ENCODE results near the gene TRAF5.

The TRAF5 gene

DNA sequence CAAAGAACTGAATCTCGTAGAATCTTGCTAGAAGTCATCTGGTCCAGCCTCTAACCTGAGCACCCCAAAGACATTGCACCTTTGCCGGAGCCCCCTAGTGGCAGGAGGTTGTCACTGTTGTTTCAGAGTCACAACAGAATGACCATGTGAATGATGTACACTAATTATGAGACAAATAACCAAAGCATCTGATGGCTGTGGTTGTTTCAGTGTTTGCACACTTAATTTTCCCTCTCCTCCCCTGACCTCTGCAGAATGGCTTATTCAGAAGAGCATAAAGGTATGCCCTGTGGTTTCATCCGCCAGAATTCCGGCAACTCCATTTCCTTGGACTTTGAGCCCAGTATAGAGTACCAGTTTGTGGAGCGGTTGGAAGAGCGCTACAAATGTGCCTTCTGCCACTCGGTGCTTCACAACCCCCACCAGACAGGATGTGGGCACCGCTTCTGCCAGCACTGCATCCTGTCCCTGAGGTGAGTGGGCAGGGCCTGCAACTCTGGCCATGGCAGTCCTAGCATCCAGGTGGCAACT lies 26.4 kb downstream of the TRAF5 start:
- no peak for DNase-seq (ENCODE audit: low read depth)
- H3K4me3 ChIP-seq (replicated peaks; ENCODE audit: low read depth, low read length): no peak overlapping the region
- TF ChIP-seq, protein P1, sequence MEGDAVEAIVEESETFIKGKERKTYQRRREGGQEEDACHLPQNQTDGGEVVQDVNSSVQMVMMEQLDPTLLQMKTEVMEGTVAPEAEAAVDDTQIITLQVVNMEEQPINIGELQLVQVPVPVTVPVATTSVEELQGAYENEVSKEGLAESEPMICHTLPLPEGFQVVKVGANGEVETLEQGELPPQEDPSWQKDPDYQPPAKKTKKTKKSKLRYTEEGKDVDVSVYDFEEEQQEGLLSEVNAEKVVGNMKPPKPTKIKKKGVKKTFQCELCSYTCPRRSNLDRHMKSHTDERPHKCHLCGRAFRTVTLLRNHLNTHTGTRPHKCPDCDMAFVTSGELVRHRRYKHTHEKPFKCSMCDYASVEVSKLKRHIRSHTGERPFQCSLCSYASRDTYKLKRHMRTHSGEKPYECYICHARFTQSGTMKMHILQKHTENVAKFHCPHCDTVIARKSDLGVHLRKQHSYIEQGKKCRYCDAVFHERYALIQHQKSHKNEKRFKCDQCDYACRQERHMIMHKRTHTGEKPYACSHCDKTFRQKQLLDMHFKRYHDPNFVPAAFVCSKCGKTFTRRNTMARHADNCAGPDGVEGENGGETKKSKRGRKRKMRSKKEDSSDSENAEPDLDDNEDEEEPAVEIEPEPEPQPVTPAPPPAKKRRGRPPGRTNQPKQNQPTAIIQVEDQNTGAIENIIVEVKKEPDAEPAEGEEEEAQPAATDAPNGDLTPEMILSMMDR (IDR thresholded peaks at IDR 0.05; ENCODE audit: low read length, missing control alignments): peak; percentile 74

DNA sequence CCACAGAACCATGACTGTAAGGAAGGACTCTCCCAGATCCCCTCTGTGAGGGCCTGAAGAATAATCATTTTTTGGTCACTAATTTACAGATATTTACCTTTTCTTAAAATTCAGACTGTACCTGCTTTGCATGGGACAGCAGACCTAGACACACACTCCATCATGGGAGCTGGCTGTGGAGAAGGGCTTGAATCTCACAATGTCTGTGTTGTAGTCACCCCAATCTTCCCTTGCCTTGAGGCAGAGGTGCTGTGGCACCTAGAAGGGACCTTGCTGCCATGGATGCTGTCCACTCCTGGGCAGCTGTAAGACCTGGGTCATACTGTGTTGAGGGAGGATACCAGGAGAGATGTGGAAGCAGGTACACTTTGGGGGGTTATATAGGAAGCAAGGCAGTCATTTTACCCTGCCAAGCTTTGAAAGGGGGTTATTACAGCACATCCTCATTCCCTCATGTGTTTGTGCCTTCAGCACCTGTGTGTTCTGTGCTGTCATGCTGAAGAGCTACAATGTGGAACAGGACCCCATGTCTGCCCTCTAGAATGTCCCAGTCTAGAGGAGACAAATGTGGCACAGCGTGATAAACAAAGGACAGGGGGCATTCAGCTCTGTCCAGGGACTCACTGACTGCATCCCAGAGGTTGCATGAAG lies 27.1 kb downstream of the TRAF5 start:
- TF ChIP-seq, protein P1 (IDR thresholded peaks at IDR 0.05; ENCODE audit: low read length, missing control alignments): no peak
- no peak for DNase-seq (ENCODE audit: low read depth)
- H3K4me3 ChIP-seq (replicated peaks; ENCODE audit: low read depth, low read length): no peak overlapping the region

DNA sequence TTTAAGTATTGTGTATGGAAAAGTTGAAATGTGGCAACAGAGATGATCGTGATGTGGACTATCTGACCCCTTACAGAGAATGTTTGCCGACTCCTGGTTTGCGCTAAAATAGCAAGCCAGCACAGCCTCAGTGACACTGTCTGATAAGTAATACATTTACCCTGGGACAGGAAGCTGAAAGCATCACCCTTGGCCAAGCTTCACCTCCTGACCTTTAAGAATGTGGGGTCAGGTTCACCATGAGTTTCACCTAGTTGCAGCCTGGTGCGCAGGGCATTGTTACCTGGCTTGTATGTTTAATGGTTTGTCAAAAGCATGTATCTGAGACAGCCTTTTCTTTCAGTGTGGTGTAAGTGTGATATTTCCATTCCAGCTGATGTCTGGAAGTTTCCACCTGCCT lies 29.2 kb downstream of the TRAF5 start:
- DNase-seq (ENCODE audit: low read depth): no peak
- TF ChIP-seq, protein P1 (IDR thresholded peaks at IDR 0.05; ENCODE audit: low read length, missing control alignments): no peak
- no peak overlapping the region for H3K4me3 ChIP-seq (replicated peaks; ENCODE audit: low read depth, low read length)

DNA sequence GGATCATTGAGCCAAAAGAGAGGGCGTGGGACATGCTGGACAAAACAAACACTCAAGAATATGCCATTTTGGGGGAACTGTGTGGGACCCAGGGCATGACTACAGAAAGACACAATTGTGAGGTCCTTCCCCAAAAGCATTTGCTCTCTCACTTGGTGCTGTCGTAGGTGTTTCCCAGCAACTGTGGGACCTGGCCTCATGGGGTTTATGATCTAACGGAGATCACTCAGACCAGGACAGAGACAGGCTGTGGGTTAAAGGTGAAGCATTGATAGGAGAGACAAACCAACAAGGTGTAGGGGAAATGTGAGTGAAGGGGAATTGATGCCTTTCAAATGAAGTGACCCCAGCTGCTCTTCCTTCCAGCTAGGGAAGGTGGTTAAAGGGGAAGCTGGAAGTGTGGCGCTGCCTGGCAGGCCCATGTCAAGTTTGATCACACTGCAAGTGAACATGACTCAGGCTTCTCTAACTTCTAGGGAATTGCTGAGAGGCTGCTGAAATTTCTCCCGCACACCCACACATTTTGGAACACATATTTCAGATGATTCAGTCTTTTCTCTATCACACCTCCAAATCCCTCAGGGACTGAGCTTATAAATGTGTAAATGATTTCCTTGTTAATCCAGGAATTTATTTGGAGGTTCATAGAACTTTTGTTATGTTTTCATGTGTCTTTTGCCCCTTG lies 30.2 kb downstream of the TRAF5 start:
- TF ChIP-seq, protein P1 (IDR thresholded peaks at IDR 0.05; ENCODE audit: low read length, missing control alignments): no peak
- H3K4me3 ChIP-seq (replicated peaks; ENCODE audit: low read depth, low read length): no peak overlapping the region
- DNase-seq (ENCODE audit: low read depth): peak; percentile 52

DNA sequence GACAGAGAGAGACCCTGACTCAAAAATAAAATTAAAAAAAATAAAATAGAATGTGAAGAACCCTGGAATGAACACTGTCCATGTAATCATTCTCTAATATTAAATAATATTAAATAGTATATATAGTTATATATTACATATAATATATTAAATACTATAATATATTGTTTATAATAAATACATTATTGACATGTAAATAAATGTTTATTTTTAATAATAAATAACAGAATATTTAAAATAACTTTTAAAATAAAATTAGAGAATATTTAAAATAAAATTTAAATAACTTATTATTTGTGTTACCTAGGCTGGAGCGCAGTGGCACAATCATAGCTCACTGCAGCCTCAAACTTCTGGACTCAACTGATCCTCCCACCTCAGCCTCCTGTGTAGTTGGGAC lies 32.1 kb downstream of the TRAF5 start:
- no peak for DNase-seq (ENCODE audit: low read depth)
- H3K4me3 ChIP-seq (replicated peaks; ENCODE audit: low read depth, low read length): no peak overlapping the region
- TF ChIP-seq, protein P1 (IDR thresholded peaks at IDR 0.05; ENCODE audit: low read length, missing control alignments): no peak

DNA sequence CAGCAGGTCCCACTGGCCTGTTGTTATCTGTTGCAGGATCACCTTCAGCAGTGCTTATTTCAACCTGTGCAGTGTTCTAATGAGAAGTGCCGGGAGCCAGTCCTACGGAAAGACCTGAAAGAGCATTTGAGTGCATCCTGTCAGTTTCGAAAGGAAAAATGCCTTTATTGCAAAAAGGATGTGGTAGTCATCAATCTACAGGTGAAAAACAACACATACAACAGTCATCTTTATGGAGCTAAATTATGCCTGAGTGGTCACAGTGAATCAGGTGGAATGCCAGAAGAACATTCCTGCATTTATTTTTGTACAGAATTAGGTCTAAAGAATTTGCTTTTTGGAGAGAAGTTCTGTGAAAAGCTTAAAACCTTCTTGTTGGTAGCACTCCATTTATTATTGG lies 33.2 kb downstream of the TRAF5 start:
- TF ChIP-seq, protein P1 (IDR thresholded peaks at IDR 0.05; ENCODE audit: low read length, missing control alignments): no peak
- no peak for DNase-seq (ENCODE audit: low read depth)
- no peak overlapping the region for H3K4me3 ChIP-seq (replicated peaks; ENCODE audit: low read depth, low read length)
